Activated B cell treated with CpG ODN at 0.5 μM for 24 hours (primary cell): Measurements from ENCODE around the gene FKBP8. TPM values are rescaled to one million over a fixed set of nuclear protein-coding genes. Genes with fewer than 3 reads are reported as not detected.
A peak's percentile ranks its signal among the peaks of the same experiment; 100 is the strongest.

ENCODE experiments used
- ATAC-seq: fragments of 200-7000 bp; cut with Tn5 transposase; one replicate; pipeline ENCODE4 v1.10.0; 2021; ENCODE audit warnings: low read depth, mild to moderate bottlenecking, moderate library complexity
- CTCF ChIA-PET: fragments of 350-600 bp; sonication (Branson Sonifier 250); formaldehyde crosslinking; loops from one replicate; lab custom pipeline; 2021; ENCODE audit warnings: antibody characterized with exemption; lab: Charles Lee
- POLR2A ChIA-PET: fragments of 350-600 bp; sonication (Branson Sonifier 250); formaldehyde crosslinking; loops from one replicate; lab custom pipeline; 2021; ENCODE audit warnings: antibody characterized with exemption; lab: Charles Lee
- DNase-seq: peaks from one replicate; pipeline ENCODE4 v3.0.0; 2022
- H3K27ac Mint-ChIP-seq: one replicate; pipeline ENCODE4 v1.8.0; 2020; ENCODE audit warnings: mixed read lengths
- H3K27me3 Mint-ChIP-seq: one replicate; pipeline ENCODE4 v1.8.0; 2021; ENCODE audit warnings: mixed read lengths
- H3K36me3 Mint-ChIP-seq: one replicate; pipeline ENCODE4 v1.8.0; 2021; ENCODE audit warnings: low read depth, mixed read lengths
- H3K4me1 Mint-ChIP-seq: one replicate; pipeline ENCODE4 v1.8.0; 2021; ENCODE audit warnings: mixed read lengths
- H3K4me3 Mint-ChIP-seq: one replicate; pipeline ENCODE4 v1.8.0; 2020; ENCODE audit warnings: mild to moderate bottlenecking, mixed read lengths
- H3K9me3 Mint-ChIP-seq: one replicate; pipeline ENCODE4 v1.8.0; 2020; ENCODE audit warnings: mixed read lengths
- intact Hi-C: fragments of 100-400 bp; cut with micrococcal nuclease; formaldehyde crosslinking; loops from one replicate; pipeline ENCODE4 v1.15.1; 2024
- total RNA-seq: library from RNA; stranded (reverse); gene quantifications from 2 replicates; pipeline ENCODE4 v1.2.3, GENCODE V29; 2022
- TF ChIP-seq, protein P1 (sequence below): fragments of 200-600 bp; IDR thresholded peaks from one replicate; pipeline ENCODE4 v1.8.0; 2022; ENCODE audit warnings: antibody characterized with exemption, mild to moderate bottlenecking

The FKBP8 gene
- total RNA-seq, 1 donor from 2014 or later = 133 TPM

DNA sequence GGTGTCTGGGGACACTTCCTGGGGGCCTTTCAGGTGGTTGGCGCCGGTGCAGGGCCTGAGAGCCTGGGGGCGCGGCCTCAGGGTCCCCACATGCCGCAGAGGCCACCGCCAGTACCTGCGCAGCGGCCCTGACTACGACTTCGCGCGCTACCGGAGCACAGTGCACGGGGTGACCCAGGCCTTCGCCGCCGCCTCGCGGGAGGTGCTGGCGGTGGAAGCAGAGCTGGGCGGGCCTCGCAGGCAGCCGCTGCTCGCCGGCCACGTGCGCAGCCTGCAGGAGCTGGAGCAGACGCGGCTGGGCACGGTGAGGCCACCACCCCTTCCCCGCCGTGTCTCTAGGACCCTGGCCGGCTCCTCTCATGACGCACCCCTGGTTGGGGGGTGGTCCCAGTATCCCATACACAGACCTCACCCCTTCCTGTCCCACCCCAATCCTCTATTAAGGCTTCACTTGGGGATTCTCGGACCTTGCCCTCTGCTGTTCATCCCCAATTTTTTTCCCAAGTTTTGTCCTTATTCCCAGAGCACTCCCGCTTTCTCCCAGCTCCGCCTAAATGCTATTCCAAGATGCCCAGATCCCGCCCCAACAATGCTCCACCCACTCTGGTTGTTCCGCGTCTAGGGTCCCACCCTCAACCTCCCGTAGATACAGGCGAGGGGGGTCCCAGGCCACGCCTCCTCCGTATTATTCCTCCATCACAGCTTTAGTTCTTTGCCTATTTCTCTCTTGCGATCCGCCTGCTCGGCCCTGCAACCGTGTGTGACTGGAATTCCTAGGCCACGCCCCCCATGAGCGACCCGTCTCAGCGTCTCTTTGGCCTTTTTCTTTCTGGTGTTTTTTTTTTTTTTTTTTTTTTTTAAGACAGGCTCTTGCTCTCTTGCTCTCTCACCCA, 46.3 kb upstream of the FKBP8 start:
- H3K4me1 Mint-ChIP-seq = peaks cover 43% of the 10 kb centered on the region
- intact Hi-C loops = loop anchor here (1.0 to 5.0 kb wide), 10 partner anchors 32 to 398 kb away; partner anchors contain the start of genes COPE, DDX49, FKBP8 and KXD1
- ChIA-PET POLR2A (interaction anchor here (0.6 to 3.4 kb wide), 17 partner anchors 13 to 1179 kb away, joined by 3 to 55 read pairs (median 6); partner anchors contain the start of genes COPE, DDX49, ELL and FKBP8), CTCF (interaction anchor here (0.6 to 3.1 kb wide), 12 partner anchors 13 to 277 kb away, joined by 3 to 18 read pairs (median 4); partner anchors contain the start of genes ELL, UBA52 and UPF1)
- peak; percentile 43 for ATAC-seq
- DNase-seq = no peak
- no peaks in the 10 kb centered on the region for H3K27me3 Mint-ChIP-seq
- peak overlapping the region; percentile 87 for H3K4me3 Mint-ChIP-seq
- TF ChIP-seq, protein P1, sequence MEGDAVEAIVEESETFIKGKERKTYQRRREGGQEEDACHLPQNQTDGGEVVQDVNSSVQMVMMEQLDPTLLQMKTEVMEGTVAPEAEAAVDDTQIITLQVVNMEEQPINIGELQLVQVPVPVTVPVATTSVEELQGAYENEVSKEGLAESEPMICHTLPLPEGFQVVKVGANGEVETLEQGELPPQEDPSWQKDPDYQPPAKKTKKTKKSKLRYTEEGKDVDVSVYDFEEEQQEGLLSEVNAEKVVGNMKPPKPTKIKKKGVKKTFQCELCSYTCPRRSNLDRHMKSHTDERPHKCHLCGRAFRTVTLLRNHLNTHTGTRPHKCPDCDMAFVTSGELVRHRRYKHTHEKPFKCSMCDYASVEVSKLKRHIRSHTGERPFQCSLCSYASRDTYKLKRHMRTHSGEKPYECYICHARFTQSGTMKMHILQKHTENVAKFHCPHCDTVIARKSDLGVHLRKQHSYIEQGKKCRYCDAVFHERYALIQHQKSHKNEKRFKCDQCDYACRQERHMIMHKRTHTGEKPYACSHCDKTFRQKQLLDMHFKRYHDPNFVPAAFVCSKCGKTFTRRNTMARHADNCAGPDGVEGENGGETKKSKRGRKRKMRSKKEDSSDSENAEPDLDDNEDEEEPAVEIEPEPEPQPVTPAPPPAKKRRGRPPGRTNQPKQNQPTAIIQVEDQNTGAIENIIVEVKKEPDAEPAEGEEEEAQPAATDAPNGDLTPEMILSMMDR = no peak
- H3K9me3 Mint-ChIP-seq = no peaks in the 10 kb centered on the region
- H3K27ac Mint-ChIP-seq = peak overlapping the region; percentile 83
- peaks cover 10% of the 10 kb centered on the region for H3K36me3 Mint-ChIP-seq

DNA sequence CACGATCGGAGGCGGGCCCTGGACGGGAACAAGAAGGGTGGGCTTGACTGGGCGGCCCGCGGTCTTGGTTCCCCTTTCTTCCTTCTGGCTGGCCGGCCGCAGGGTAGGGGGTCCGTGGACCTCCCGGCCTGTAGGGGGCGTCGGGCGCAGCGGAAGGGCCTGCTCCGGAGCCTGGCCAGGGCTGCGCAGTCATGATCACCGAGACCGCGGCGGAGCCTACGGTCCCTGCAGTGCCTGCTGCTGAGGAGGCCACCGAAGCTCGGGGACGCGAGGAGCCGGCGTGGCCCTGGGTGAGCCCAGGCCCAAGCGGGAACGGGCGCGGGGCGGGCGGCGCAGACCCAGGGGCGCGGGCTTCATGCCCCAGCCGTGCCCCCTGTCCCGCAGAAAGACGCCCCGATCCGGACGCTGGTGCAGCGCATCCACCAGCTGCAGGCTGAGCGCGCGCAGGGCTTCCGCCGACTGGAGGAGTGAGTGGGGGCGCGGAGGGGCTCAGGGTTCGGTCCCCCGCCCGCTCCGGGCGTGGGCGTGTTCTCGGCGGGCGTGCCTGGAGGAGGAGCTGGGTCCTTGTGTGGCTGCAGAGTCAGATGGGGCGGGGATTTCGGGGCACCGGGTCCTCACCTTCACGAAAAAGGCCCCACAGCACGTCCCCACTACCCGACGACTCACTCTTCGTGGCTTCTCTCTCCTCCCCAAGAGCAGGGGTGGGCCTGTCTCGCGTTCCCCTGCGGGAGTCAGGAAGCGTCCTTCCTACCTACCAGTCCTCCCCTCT, 45.4 kb upstream of the FKBP8 start, which contains the start of gene REX1BD:
Gene REX1BD (plus strand): TSS at position 188 of the 769 bp plus-strand sequence. CDS start 4 bp downstream, at position 192.
- POLR2A ChIA-PET = interaction anchor here (0.6 to 3.4 kb wide), 16 partner anchors 10 to 1178 kb away, joined by 3 to 55 read pairs (median 8); partner anchors contain the start of genes COPE, DDX49, ELL and FKBP8
- intact Hi-C loops = loop anchor here (1.0 to 5.0 kb wide), 10 partner anchors 17 to 384 kb away; partner anchors contain the start of genes COPE, DDX49, FKBP8 and KXD1
- Mint-ChIP-seq H3K9me3 (no peaks in the 10 kb centered on the region), H3K36me3 (peaks cover 10% of the 10 kb centered on the region), H3K27me3 (peaks cover 2% of the 10 kb centered on the region), H3K4me1 (peaks cover 41% of the 10 kb centered on the region), H3K27ac (peak within 1 kb of the TSS; percentile 83), H3K4me3 (peak within 1 kb of the TSS; percentile 87)
- TF ChIP-seq, protein P1 = peak; percentile 61
- ATAC-seq (peak; percentile 79), DNase-seq (peak; percentile 79)
- CTCF ChIA-PET = interaction anchor here (0.9 to 3.1 kb wide), 12 partner anchors 12 to 278 kb away, joined by 3 to 18 read pairs (median 4); partner anchors contain the start of genes ELL, UBA52 and UPF1

DNA sequence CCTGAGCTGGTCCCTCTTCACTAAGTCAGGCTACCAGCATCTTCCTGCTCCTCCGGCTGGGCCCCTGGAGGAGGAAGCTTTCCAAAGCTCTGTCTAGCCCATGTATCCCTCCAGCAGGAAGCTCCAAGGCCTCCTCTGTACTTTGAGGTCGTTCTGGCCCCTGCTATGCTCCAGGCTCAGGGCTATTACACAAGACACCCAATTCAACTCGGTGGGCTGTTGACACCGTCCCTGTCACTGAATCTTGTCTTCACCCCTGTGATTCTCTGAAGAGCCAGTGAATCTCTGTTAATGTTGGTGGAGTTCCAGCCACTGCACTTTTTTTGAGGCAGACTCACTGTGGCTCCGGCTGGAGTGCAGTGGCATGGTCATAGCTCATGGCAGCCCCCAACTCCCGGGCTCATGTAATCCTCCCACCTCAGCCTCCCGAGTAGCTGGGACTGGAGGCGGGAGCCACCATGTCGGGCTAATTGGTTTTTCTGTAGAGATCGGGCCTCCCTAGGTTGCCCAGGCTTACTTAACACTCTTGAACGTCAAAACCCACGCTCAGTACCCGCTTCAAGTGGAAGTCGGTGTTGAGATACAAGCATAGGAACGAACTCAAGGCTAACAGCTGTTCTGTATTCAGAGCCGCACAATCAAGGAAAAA, 44.7 kb upstream of the FKBP8 start:
- DNase-seq (no peak), ATAC-seq (no peak)
- Mint-ChIP-seq H3K36me3 (peaks cover 10% of the 10 kb centered on the region), H3K27ac (peak overlapping the region; percentile 83), H3K9me3 (no peaks in the 10 kb centered on the region), H3K4me1 (peaks cover 38% of the 10 kb centered on the region), H3K4me3 (peak overlapping the region; percentile 87), H3K27me3 (peaks cover 2% of the 10 kb centered on the region)
- POLR2A ChIA-PET = interaction anchor here (0.7 to 3.4 kb wide), 11 partner anchors 9 to 443 kb away, joined by 4 to 55 read pairs (median 13); partner anchors contain the start of genes COPE, DDX49, ELL and KXD1
- intact Hi-C loops = loop anchor here (1.0 to 5.0 kb wide), 5 partner anchors 17 to 329 kb away; partner anchors contain the start of genes COPE, DDX49, FKBP8 and UBA52
- TF ChIP-seq, protein P1 = no peak
- CTCF ChIA-PET = interaction anchor here (0.7 to 3.1 kb wide), 9 partner anchors 16 to 261 kb away, joined by 3 to 18 read pairs (median 5); partner anchors contain the start of genes ELL and UBA52

DNA sequence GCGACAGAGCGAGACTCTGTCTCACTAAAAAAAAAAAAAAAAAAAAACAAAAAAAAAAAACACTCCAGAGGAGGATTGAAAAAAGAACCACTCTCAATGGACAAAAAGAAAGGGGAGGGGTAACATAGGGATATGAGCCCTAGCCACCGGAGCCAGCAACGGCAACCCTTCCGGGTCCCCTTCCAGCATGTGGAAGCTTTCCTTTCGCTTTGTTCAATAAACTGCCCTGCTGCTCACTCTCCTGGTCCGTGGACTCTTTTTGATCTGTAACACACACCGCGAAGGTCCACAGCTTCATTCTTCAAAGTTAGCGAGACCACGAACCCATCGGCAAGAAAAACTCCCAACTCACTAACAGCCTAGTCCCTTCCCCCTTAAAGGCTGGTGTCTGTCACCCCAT, 44.2 kb upstream of the FKBP8 start:
- peaks cover 36% of the 10 kb centered on the region for H3K4me1 Mint-ChIP-seq
- peaks cover 2% of the 10 kb centered on the region for H3K27me3 Mint-ChIP-seq
- DNase-seq (no peak), ATAC-seq (no peak)
- peaks cover 10% of the 10 kb centered on the region for H3K36me3 Mint-ChIP-seq
- H3K27ac Mint-ChIP-seq = no peak overlapping the region
- peak overlapping the region; percentile 35 for H3K4me3 Mint-ChIP-seq
- no peaks in the 10 kb centered on the region for H3K9me3 Mint-ChIP-seq
- ChIA-PET POLR2A (interaction anchor here (0.7 to 3.4 kb wide), 9 partner anchors 9 to 443 kb away, joined by 3 to 55 read pairs (median 9); partner anchors contain the start of genes ELL, KXD1 and UBA52), CTCF (interaction anchor here (0.7 to 2.9 kb wide), 5 partner anchors 16 to 262 kb away, joined by 3 to 17 read pairs (median 5); partner anchors contain the start of gene UBA52)
- intact Hi-C loops = loop anchor here (5.0 kb wide), 3 partner anchors 45 to 330 kb away; partner anchors contain the start of genes COPE, DDX49 and FKBP8
- TF ChIP-seq, protein P1 = no peak
